Esophagus mucosa (tissue), 1 donor: ENCODE results near the gene OVOL3. TPM values are rescaled to one million over a fixed set of nuclear protein-coding genes. Genes with fewer than 3 reads are reported as not detected.

Experiments
- ATAC-seq: fragments of 200-7000 bp; cut with Tn5 transposase; one replicate; pipeline ENCODE4 v1.9.1; 2020
- total RNA-seq: library from RNA; stranded (reverse); gene quantifications from one replicate; pipeline ENCODE4 v1.2.4, GENCODE V29; 2023
- donor health status: DM: yes; HTN: yes; CAD: no.

The OVOL3 gene
- total RNA-seq, 1 donor from 2014 or later: not detected

DNA sequence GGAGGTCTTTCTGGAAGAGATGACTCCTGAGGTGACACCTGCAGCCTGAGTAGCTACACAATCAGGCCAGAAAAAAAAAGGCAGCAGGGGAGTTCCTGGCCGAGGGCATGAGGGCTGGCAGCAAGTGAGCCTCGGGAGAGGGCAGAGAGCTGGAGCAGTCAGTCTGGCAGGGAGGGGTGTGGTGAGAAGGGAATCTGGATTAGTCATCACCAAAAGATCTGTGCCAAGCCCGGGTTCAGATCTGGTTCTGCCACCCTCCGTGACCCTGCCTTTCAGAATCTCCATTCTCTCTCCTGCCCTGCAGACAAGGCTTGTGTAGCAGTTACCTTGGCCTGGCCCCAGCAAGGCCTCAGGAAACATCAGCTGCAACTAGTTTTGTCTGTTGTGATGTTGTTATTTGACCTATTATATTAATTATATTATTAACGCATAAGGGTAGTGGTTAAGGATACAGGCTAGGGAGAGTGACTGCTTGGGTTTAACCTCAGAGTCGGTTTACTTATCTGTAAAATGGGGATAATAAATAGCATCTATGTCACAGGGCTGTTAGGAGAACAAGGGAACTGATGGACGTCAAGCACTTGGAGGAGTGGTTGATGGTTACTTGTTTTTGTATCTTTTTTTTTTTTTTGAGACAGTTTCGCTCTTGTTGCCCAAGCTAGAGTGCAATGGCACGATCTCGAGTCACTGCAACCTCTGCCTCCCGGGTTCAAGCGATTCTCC lies 26.2 kb downstream of the OVOL3 start:
- peak; percentile 69 for ATAC-seq

DNA sequence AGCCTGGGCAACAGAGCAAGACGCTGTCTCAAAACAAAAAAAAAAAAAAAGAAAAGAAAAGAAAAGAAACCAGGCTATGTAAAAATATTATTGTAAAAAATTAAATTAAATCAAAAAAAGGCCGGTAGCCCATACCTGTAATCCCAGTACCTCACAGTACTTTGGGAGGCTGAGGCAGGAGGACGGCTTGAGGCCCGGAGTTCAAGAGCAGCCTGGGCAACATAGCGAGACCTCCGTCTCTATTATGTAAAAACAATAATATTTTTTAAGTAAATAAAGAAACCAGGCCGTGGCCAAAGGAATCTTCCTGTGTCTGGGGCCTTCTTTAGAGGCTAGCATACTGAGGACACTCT lies 28.2 kb downstream of the OVOL3 start:
- no peak for ATAC-seq

DNA sequence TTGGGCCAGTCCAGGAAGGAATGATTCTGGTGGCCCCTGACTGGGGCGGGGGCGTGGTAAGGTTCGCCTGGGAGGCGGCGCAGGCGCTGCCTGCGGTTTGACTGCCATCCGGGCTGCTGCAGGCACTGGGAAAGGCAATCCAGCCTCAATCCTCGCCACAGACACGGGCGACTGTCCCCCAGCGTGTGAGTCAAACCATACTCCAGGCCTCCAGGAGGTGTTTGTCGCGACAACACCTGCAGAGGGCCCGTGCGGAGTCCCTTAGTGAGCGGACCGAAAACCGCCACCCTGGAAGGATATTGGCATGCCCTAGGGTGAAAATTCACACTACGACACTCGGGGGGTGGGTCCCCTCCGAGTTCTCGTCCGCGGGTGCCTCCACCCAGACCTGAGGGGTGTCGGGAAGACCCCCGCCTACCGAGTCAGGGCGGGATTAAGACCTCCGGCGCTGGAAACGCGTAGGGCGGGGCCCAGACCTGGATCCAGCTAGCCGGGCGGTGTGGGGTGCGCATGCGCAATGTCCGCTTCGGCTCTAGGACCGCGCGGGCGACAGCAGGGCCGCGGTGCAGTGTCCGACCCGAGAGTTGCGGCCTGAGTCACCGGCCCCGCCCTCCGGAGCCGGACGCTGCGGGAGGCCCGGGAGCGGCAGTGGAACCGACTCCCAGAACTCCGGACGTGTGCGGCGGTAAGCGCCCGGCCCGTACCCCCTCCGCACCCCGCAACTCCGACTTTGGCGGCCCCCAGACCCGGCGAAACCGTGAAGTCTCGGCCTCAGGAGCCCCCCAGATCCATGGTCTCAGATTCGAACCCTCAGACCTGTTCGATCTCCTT lies 28.7 kb downstream of the OVOL3 start, which contains the start of gene CAPNS1:
CAPNS1 (plus strand) TSS at position 594 of the 831 bp plus-strand sequence. CDS start 946 bp downstream, outside the sequence.
- ATAC-seq: peak; percentile 74

DNA sequence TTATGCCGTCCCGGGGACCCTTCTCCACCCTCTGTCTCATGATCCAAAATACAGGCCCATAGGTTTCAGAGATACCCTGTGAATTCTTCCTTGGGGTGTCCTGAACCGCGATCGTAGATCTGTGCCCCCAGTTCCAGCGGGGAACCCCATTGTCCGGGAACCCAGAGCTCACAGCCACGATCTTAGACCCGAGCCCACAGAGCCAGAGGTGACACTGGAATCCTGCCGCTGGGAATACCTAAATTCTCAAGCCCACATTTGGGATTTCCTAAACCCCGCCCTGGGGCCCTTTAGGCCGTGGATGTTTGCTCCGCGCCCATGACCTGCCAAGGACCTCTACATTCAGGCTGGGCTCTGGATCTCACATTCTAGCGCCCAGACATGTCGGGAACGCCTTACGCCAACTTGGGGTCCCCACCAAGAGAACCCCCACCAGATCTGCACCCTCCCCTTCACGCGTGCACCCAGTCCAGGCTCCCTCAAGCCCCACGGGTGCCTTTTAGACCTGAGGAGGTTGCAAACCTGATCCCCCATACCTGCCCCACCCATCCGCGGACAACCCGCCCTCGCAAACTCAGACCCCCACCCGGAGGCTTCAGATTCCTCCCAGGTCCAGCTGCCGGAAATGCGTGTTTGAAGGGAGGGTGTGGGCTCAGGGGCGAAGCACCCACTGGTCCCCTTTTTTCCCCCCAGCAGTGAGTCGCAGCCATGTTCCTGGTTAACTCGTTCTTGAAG lies 29.5 kb downstream of the OVOL3 start:
- ATAC-seq: peak; percentile 2

DNA sequence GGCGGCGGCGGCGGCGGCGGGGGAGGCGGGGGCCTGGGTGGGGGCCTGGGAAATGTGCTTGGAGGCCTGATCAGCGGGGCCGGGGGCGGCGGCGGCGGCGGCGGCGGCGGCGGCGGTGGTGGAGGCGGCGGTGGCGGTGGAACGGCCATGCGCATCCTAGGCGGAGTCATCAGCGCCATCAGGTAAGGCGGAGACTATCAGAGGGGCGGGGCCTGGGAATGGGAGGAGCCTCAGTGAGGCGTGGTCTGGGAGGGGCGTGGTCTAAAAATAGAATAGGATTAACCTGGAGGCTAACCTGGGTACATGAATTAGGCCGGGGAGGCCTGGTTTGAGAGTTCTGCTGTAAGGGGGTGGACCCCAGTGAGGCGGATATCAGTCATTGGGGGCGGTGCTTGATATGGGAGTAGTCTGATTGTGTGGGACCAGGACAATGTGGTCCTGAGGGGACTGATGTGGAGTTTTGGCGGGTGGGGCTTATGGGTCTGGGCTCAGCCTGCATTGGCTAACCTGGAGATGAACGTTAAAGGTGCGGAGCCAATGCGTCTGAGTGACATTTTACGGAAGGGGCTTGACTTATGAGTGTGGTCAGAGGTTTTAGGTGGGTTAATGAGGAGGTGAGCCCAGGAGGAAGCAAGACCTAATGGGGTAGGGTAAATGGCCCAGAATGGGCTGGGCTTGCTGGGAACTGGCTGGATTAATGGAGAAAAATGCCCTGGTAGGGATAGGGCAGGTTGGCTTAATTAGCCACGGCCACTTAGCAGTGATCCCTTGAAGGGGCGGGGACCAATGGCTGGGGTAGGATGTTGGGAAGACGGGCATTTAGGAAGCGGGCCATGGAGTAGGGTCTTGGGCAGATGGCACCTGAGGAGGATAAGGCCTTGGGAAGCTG lies 30.3 kb downstream of the OVOL3 start:
- ATAC-seq: peak; percentile 76

DNA sequence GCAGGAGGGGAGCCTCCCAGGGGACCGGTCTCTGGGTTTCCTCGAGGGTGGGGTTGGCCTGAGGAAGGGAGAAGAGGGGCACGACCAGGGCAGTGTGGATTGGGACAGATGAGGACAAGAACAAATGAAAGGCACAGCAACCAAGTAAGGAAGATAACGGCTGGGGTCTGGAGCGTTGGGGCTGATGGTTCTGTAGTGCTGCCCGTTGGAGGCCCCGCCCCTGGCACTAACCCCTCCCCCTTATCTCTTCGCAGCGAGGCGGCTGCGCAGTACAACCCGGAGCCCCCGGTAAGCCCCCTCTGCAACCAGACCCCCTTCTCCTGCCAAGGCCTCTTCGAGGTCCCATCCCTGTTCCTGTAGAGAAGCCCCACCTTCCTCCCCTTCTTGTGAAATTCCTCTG lies 31.1 kb downstream of the OVOL3 start:
- ATAC-seq: no peak

DNA sequence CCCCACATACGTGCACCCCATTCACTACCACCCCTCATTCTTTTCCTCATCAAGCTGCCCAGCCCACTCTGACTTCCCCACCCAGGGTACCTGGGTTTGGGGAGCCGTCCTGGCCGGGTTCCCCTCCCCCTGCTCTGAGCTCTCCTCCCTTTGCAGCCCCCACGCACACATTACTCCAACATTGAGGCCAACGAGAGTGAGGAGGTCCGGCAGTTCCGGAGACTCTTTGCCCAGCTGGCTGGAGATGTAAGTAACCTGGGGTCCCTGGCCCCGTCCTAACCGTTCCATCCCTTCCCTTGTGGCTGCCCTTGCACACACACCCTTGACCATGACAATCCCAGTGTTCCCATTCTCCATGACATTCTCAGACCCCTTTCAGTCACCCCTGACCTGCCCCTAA lies 31.6 kb downstream of the OVOL3 start:
- no peak for ATAC-seq

DNA sequence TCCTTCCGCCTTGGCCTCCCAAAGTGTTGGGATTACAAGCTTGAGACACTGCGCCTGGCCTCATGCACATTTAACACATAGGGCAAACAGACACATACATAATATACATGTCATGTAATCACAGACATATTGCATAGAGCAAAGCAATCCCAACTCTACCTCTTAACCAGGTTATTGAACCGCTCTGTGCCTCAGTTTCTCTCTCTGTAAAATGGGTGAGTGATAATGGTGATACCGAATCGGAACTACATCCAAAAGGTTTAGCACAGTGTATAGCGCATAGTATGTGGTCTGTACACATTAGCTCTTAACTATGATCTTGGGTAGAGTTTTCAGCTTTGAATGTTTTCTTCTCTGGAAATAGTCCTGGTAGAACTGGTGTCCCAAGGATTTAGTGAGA lies 33.7 kb downstream of the OVOL3 start:
- no peak for ATAC-seq

DNA sequence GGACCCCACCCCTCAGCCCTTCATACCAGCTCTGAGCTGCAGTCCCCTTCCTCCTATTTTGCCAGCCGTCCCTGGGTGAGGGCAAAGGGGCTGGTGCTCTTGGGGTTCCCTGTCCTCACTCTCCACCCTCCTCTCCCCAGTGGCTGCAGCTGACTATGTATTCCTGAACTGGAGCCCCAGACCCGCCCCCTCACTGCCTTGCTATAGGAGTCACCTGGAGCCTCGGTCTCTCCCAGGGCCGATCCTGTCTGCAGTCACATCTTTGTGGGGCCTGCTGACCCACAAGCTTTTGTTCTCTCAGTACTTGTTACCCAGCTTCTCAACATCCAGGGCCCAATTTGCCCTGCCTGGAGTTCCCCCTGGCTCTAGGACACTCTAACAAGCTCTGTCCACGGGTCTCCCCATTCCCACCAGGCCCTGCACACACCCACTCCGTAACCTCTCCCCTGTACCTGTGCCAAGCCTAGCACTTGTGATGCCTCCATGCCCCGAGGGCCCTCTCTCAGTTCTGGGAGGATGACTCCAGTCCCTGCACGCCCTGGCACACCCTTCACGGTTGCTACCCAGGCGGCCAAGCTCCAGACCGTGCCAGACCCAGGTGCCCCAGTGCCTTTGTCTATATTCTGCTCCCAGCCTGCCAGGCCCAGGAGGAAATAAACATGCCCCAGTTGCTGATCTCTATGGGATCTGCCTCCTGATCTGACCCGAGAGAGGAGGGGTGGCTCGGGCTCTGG lies 38.9 kb downstream of the OVOL3 start:
- ATAC-seq: peak; percentile 89

DNA sequence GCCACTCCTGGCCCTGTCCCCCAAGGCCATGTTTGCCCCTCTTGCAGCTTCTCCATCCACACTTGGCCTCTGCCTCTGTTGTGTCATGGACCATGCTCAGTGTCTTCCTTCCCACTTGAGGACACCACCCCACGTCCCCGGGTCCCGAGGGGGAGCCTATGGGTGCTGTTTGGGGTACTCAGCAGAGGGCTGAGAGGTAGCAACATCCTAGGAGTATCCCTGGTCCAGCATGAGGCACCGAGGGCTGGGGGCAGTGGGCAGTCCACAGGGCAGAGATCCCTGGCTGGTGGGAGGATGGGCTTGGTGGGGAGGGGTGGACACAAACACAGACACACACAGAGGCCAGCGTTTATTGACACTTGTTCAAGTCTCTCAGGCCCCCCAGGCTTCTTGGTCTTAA lies 39.6 kb downstream of the OVOL3 start:
- ATAC-seq: peak; percentile 1

DNA sequence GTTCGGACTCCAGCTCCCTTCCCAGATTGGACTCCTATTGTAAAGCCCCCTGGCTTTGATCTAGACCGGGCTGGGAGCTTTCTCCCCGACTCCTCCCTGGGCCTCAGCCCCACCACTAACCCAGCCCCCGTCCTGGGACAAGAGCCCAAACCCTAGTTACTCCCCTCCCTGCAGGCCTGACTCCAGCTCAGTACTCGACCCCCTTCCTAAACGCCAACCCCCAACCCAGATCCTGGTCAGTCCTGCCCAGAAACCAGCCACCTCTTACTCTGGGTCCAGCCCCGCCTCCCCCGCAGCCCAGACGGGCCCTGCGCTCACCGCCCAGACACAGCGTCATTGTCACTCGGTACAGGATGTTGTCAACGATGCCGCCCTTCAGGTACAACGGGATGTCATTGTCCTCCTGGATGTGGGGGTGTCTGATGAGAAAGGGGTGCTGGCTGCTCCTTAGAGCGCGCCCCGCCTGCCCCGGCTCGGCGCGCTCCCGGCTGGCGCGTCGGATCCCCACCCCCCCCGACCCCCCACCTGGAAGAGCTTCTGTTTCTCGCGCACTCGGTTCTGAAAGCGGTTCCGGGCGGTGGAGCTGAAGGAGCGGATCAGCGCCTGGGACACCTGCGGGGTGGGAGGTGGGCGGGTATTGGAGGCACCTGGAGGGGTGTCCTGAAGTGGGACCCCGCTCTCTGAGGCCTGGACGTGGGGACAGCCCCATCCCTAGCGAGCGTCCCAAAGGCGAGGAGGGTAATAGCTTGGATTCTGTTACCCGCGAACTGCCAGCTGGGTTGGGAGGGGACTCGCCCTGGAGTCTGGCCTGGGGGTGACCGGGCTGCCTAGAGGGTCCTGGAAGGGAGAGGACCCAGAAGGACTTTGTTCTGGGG lies 40.4 kb downstream of the OVOL3 start:
- peak; percentile 6 for ATAC-seq

DNA sequence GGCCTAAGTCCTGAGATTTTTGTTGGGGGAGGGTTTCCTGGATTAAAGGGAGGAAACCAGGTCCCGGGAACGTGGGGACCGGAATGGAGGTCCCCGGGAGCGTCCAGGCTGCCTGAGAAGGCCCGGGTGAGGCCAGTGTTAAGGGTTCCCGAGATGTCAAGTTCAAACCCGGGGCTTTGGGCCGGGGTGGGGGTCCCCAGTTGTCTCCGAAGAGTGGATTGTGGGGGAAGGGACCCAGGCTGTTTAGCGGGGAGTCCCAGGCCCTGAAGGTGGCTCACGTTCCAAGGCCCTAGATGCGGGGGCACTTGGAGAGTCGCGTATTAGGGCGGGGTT lies 41.0 kb downstream of the OVOL3 start:
- ATAC-seq: no peak

DNA sequence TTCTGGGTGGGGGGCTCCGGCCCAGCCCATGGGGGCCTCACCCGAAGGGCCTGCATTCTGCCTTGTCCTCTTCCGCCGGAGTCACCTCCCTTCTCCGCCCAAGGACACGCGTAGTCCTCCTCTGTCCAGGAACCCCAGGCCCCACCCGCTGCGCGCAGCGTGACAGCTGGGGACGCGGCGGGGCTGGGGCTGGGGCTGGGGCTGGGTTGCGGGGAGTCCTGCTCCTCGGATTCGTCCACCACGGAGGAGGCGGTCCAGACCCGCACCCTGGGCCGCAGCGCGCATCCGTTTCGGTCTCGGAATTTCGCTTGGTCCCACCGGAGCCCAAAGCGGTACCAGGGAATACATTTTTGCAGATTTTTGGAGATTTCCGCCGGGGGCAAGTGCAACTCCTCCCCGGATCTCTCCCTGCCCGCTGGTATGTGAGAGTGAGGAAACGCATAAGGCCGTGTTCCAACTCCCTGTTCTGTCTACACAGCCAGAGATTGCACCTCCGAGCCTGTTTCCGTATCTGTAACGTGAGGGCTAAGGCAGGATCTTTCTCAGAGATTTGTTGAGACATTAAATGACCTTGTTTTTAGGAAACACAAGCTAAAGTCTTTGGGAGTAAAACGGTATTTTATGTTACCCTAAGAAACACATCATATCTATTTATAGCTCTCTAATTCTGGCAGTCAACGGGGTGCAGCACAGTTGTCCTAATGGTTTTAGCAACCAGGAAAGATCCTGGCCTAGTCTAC lies 41.6 kb downstream of the OVOL3 start, which contains the start of gene COX7A1:
COX7A1 (minus strand) TSS at position 96 of the 740 bp plus-strand sequence; CDS start at position 56, 40 bp downstream.
- ATAC-seq: no peak

DNA sequence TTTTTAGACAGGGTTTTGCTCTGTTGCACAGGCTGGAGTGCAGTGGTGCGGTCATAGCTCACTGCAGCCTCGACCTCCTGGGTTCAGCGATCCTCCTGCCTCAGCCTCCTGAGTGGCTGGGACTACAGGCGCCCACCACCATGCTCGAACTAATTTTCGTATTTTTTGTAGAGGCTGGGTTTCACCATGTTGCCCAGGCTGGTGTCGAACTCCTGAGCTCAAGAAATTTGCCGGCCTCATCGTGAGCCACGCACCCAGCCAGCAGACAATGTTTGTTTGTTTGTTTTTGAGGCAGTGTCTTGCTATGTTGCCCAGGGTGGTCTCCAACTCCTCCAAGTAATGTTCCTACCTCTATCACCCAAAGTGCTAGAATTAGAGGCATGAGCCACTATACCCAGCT lies 42.2 kb downstream of the OVOL3 start:
- ATAC-seq: no peak

DNA sequence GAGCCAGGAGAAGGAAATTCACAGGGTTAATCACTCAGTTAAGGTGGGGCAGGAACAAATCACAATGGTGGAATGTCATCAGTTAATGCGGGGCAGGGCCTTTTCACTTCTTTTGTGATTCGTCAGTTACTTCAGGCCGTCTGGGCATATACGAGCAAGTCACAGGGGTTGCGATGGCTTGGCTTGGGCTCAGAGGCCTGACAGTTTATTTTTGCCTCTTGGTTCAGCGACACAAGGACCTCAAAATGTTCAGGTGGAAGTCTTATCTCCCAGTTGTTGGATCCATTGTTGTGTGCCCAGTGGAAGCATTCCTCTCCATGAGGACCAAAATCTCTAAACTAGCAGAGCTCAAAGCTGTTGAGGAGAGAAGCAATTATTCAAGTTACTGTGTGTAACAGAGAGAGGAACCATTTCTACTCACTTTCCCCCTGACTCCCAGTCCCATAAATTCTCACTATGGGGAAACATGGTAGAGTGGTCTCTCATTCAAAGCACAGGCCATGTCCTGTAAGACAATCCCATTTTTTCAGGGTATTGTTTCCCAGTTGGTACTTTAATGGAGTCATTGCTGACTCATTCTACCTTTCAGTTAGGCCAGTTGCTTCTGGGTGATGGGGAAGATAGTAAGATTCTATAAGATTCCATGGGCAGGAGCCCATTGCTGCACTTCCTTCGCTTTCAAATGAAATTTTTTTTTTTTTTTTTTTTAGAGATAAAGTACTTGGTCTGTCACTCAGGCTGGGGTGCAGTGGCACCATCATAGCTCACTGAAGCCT lies 50.1 kb downstream of the OVOL3 start:
- ATAC-seq: peak; percentile 72
